OCI-LY7 (cell line): ENCODE measurements around the gene NPB. TPM values are rescaled to one million over a fixed set of nuclear protein-coding genes. Genes with fewer than 3 reads are reported as not detected.

Experiments used
- BruUV-seq: library from RNA; stranded (reverse); fragments of 400-500 nt; replicated peaks from 2 replicates; lab custom pipeline; 2021; lab: Mats Ljungman, UMichigan
- CTCF ChIA-PET: fragments of 300-600 bp; sonication (Branson Sonifier 250); formaldehyde crosslinking; loops from one replicate; lab custom pipeline; 2022; ENCODE audit warnings: antibody characterized with exemption; ENCODE audit not compliant: unreplicated experiment; lab: Charles Lee
- POLR2A ChIA-PET: fragments of 300-600 bp; sonication (Branson Sonifier 250); formaldehyde crosslinking; loops from one replicate; lab custom pipeline; 2022; ENCODE audit warnings: antibody characterized with exemption; lab: Charles Lee
- DNase-seq: peaks from one replicate; pipeline ENCODE4 v3.0.0-alpha.2; 2015; ENCODE audit warnings: low spot score
- H2AFZ ChIP-seq: fragments of 200-600 bp; sonication (generic), shearing (Covaris generic); 2 replicates; pipeline ENCODE4 v1.6.1; 2014; ENCODE audit warnings: mild to moderate bottlenecking, antibody characterized with exemption, low read length, moderate library complexity
- H3K27ac ChIP-seq: fragments of 200-600 bp; sonication (generic); 2 replicates; pipeline ENCODE4 v1.5.1; 2014; ENCODE audit warnings: mixed run types, low read depth, mild to moderate bottlenecking, moderate library complexity, low read length, inconsistent platforms; ENCODE audit not compliant: poor library complexity, severe bottlenecking
- H3K36me3 ChIP-seq: fragments of 200-600 bp; sonication (generic); 2 replicates; pipeline ENCODE4 v1.6.1; 2014; ENCODE audit warnings: mild to moderate bottlenecking, antibody characterized with exemption, low read length, moderate library complexity, mixed read lengths; ENCODE audit not compliant: insufficient read depth
- H3K4me1 ChIP-seq: fragments of 200-600 bp; sonication (generic); 2 replicates; pipeline ENCODE4 v1.5.1; 2014; ENCODE audit warnings: mild to moderate bottlenecking, low read length; ENCODE audit not compliant: insufficient read depth, poor library complexity, severe bottlenecking
- H3K4me2 ChIP-seq: fragments of 200-600 bp; sonication (generic); 2 replicates; pipeline ENCODE4 v1.6.1; 2014; ENCODE audit warnings: mild to moderate bottlenecking, low read length
- H3K4me3 ChIP-seq: fragments of 200-600 bp; sonication (generic); 2 replicates; pipeline ENCODE4 v1.5.1; 2014; ENCODE audit warnings: mild to moderate bottlenecking, low read depth, low read length; ENCODE audit not compliant: poor library complexity, severe bottlenecking
- H3K79me2 ChIP-seq: fragments of 200-600 bp; sonication (generic); 2 replicates; pipeline ENCODE4 v1.6.1; 2016; ENCODE audit warnings: low read depth, mild to moderate bottlenecking, low read length, moderate library complexity, mixed read lengths; ENCODE audit not compliant: insufficient read depth
- H3K9me2 ChIP-seq: fragments of 200-600 bp; sonication (generic); 2 replicates; pipeline ENCODE4 v1.6.1; 2016; ENCODE audit warnings: mild to moderate bottlenecking, low read length, mixed read lengths; ENCODE audit not compliant: insufficient read depth
- H3K9me3 ChIP-seq: fragments of 200-600 bp; sonication (generic); 2 replicates; pipeline ENCODE4 v1.6.1; 2014; ENCODE audit warnings: mild to moderate bottlenecking, mixed run types, low read length, mixed read lengths
- H4K20me1 ChIP-seq: fragments of 200-600 bp; sonication (generic); 2 replicates; pipeline ENCODE4 v1.6.1; 2014; ENCODE audit warnings: mild to moderate bottlenecking, antibody characterized with exemption, low read length, moderate library complexity, mixed read lengths; ENCODE audit not compliant: insufficient read depth
- EZH2phosphoT487 ChIP-seq: fragments of 200-600 bp; sonication (generic); IDR thresholded peaks from 2 replicates; pipeline ENCODE4 v1.6.1; 2018; ENCODE audit warnings: low read depth, borderline replicate concordance, mild to moderate bottlenecking, mixed run types, antibody characterized with exemption, low read length, moderate library complexity, mixed read lengths
- intact Hi-C: fragments of 100-400 bp; cut with micrococcal nuclease; formaldehyde crosslinking; loops from one replicate; pipeline ENCODE4 v1.10.0; 2022; ENCODE audit not compliant: unreplicated experiment
- total RNA-seq, 2 experiments: library from RNA; depleted of rRNA in 1 of 2; stranded (reverse); fragments of >200 nt in 1 of 2; shearing (Covaris generic) in 1 of 2; gene quantifications; 2 replicates each; pipeline ENCODE4 v1.2.3, GENCODE V29; 2014 to 2022
- TF ChIP-seq, protein P1 (sequence below): fragments of 200-600 bp; sonication (generic); conservative IDR thresholded peaks from 2 replicates; pipeline ENCODE4 v1.5.1; 2014; ENCODE audit warnings: mild to moderate bottlenecking, antibody characterized with exemption, low read length, moderate library complexity, mixed read lengths

The NPB gene
- total RNA-seq, 2 experiments from 2014 or later = 2.8 to 3.2 TPM

DNA sequence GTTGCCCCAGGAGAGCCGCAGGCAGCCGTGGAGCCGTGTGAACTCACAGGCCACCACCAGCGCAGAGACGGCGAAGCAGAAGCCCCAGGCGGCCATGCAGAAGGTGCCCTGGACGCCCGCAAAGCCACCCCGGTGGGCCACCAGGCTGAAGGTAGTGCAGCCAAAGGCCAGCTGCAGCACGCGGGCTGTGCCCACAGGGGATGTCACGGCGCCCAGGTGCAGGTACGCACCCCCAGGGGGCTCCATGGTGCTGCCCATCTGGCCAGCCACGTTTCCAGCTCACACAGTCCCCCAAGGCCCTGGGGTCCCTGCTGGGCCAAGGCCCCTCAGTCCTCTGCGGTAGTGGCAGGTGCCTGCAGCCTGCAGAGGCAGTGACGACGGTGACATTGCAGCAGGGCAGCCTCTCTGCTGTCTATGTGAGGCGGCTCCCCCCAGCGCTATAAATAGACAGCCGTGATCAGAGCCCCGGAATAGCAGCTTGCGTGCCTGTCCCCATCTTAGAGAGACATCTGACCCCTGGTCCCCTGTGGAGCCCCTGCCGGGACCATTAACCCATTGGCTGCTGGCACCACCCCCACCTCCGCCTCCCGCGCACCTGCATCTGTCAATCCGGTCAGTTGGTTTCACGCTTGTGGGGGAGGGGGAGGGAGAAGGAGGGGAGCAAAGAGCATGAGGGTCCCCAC, 39.6 kb downstream of the NPB start:
- H3K4me2 ChIP-seq = peak overlapping the region; percentile 50
- ChIA-PET POLR2A (no interaction called here), CTCF (interaction anchor here (0.6 kb wide), 1 partner anchor 78 kb away, joined by 6 read pairs; no protein-coding TSS in a partner anchor)
- no peaks in the 10 kb centered on the region for H3K9me3 ChIP-seq
- H3K4me3 ChIP-seq = peak overlapping the region; percentile 13
- H4K20me1 ChIP-seq = no peaks in the 10 kb centered on the region
- no peaks in the 10 kb centered on the region for H3K36me3 ChIP-seq
- intact Hi-C loops = no loop called here
- DNase-seq = peak; percentile 63
- H3K79me2 ChIP-seq = peaks cover 2% of the 10 kb centered on the region; the same call in 1 of the 2 replicates
- no peak overlapping the region for H3K27ac ChIP-seq
- no peaks in the 10 kb centered on the region for H3K9me2 ChIP-seq
- TF ChIP-seq, protein P1, sequence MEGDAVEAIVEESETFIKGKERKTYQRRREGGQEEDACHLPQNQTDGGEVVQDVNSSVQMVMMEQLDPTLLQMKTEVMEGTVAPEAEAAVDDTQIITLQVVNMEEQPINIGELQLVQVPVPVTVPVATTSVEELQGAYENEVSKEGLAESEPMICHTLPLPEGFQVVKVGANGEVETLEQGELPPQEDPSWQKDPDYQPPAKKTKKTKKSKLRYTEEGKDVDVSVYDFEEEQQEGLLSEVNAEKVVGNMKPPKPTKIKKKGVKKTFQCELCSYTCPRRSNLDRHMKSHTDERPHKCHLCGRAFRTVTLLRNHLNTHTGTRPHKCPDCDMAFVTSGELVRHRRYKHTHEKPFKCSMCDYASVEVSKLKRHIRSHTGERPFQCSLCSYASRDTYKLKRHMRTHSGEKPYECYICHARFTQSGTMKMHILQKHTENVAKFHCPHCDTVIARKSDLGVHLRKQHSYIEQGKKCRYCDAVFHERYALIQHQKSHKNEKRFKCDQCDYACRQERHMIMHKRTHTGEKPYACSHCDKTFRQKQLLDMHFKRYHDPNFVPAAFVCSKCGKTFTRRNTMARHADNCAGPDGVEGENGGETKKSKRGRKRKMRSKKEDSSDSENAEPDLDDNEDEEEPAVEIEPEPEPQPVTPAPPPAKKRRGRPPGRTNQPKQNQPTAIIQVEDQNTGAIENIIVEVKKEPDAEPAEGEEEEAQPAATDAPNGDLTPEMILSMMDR = no peak
- no peak for TF ChIP-seq EZH2phosphoT487
- no TSS peak for BruUV-seq
- H3K4me1 ChIP-seq = peaks cover 36% of the 10 kb centered on the region
- H2AFZ ChIP-seq = no peak overlapping the region

DNA sequence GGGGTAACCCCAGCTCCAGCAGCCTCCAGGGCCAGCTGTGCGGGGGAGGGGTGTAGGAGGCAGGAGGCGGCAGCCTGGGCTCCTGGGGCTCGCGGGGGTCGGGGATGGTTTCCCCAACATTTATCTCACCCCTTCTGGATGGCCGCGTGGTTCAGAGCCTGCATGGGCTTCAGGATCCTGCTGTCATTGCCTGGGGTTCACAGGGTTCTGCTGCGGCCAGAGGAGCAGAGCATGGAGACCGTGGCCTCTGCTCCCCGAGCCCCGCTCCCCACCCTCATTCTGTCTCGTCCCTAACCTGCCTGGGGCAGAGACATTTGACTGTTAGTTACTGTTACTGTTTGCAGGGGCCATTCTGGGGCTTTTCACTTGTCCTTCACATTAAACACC, 40.1 kb downstream of the NPB start:
- Histone ChIP-seq H3K9me3 (no peaks in the 10 kb centered on the region), H4K20me1 (no peaks in the 10 kb centered on the region), H3K4me1 (peaks cover 36% of the 10 kb centered on the region), H3K27ac (no peak overlapping the region), H3K4me2 (peak overlapping the region; percentile 50), H3K4me3 (no peak overlapping the region), H2AFZ (no peak overlapping the region), H3K79me2 (no peaks in the 10 kb centered on the region), H3K9me2 (no peaks in the 10 kb centered on the region), H3K36me3 (no peaks in the 10 kb centered on the region)
- intact Hi-C loops = no loop called here
- TF ChIP-seq EZH2phosphoT487 = no peak
- TF ChIP-seq, protein P1 = no peak
- ChIA-PET POLR2A (interaction anchor here (0.6 kb wide), 1 partner anchor 68 kb away, joined by 5 read pairs; no protein-coding TSS in a partner anchor), CTCF (interaction anchor here (0.6 kb wide), 1 partner anchor 79 kb away, joined by 6 read pairs; no protein-coding TSS in a partner anchor)
- no TSS peak for BruUV-seq
- no peak for DNase-seq

DNA sequence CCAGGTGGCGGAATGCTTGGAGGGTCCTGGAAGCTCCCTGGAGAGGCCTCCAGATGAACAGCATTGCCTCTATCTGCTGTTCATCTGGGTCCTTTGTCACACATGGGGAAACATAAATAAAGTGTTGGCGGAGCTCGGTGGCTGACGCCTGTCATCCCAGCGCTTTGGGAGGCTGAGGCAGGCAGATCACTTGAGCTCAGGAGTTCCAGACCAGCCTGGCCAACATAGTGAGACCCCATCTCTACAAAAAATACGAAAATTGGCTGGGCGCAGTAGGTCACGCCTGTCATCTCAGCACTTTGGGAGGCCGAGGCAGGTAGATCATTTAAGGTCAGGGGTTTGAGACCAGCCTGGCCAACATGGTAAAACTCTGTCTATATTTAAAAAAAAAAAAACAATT, 42.8 kb downstream of the NPB start:
- Histone ChIP-seq H3K4me1 (peaks cover 23% of the 10 kb centered on the region), H4K20me1 (no peaks in the 10 kb centered on the region), H3K4me3 (no peak overlapping the region), H3K36me3 (no peaks in the 10 kb centered on the region), H3K9me2 (no peaks in the 10 kb centered on the region), H2AFZ (no peak overlapping the region), H3K4me2 (no peak overlapping the region), H3K79me2 (no peaks in the 10 kb centered on the region), H3K27ac (no peak overlapping the region), H3K9me3 (no peaks in the 10 kb centered on the region)
- TF ChIP-seq EZH2phosphoT487 = no peak
- TF ChIP-seq, protein P1 = no peak
- no peak for DNase-seq
- ChIA-PET CTCF (no interaction called here), POLR2A (interaction anchor here (1.1 kb wide), 1 partner anchor 68 kb away, joined by 3 read pairs; no protein-coding TSS in a partner anchor)
- intact Hi-C loops = no loop called here
- no TSS peak for BruUV-seq
